Mucosa of descending colon (tissue), 3 donors: Measurements from ENCODE around the gene LRBA. TPM values are rescaled to one million over a fixed set of nuclear protein-coding genes. Genes with fewer than 3 reads are reported as not detected.
A peak's percentile ranks its signal among the peaks of the same experiment; 100 is the strongest.

Experiments used
- ATAC-seq: fragments of 200-7000 bp; cut with Tn5 transposase; one replicate; pipeline ENCODE4 v1.9.1; 2020; ENCODE audit warnings: mild to moderate bottlenecking, moderate library complexity
- DNase-seq, 3 donors: peaks; one replicate each; pipeline ENCODE4 v3.0.0-alpha.2; 2020
- H3K36me3 ChIP-seq: fragments of 200-600 bp; one replicate; pipeline ENCODE4 v1.8.0; 2021; ENCODE audit warnings: low read depth, mild to moderate bottlenecking
- H3K4me1 ChIP-seq: fragments of 200-600 bp; one replicate; pipeline ENCODE4 v1.8.0; 2021; ENCODE audit warnings: low read depth, mild to moderate bottlenecking
- H3K4me3 ChIP-seq: fragments of 200-600 bp; one replicate; pipeline ENCODE4 v1.8.0; 2021; ENCODE audit warnings: mild to moderate bottlenecking
- H3K9me3 ChIP-seq: fragments of 200-600 bp; one replicate; pipeline ENCODE4 v1.8.0; 2021; ENCODE audit warnings: mild to moderate bottlenecking
- intact Hi-C, 2 donors: fragments of 100-400 bp; cut with DNase I in 1 of 2; cut with micrococcal nuclease in 1 of 2; formaldehyde crosslinking; loops; one replicate each; pipeline versions ENCODE4 v1.11.0 to v1.11.1; 2022; cut with DNase I, micrococcal nuclease
- total RNA-seq, 3 donors: library from RNA; stranded (reverse); fragmentation: NEBNext Ultra II Directional in 2 of 3; extraction: Animal tissue kit (Norgen Biotek cat#: 25700) in 2 of 3; gene quantifications; one replicate each; pipeline versions ENCODE4 v1.2.1 to v1.2.4, GENCODE V29; 2021 to 2023
- TF ChIP-seq, protein P1 (sequence below): fragments of 200-600 bp; IDR thresholded peaks from one replicate; pipeline ENCODE4 v1.8.0; 2022; ENCODE audit warnings: antibody characterized with exemption, mild to moderate bottlenecking
- donor health status: DM: no; HTN: no; CAD: no; lungs with moderate emphysema.
- donor health status: DM: no; HTN: no; CAD: no.
- donor health status: DM: no; HTN: yes; CAD: no.

Gene LRBA
- total RNA-seq, 3 donors from 2014 or later: 69.8 to 98.4 (median 76.2) TPM

DNA sequence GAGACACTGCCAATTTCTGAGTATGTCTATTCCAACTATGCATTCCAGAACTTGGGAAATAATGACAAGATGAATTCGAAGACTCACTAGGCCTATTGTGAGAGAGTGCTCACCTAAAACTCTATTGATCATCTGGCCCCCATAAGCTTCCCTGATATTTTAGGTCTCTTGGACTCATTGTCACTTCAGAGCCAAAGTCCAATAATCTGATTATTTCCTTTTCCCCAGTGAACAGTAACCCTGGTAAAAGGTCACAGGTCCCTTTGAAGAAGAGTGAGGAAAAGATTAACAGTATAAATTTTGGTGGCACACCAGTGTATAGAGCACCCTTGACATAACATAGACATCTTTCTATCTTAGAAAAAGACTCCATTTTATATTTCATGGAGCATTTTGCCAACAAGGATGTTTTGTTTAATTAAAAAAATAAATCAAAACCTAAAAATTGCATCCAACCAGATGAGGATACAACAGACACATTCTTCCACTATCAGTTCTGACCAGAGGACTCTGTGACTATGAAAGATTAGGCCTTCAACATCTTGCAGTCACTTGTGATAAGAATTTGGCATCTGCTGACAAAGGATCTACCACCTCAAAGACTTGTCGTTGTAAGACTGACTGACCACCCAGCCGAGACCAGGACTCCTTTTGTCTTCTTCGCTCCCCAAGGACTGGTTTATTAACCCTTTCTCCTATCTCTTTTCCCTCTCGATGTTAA lies 241.2 kb downstream of the LRBA start:
- DNase-seq (no peak), ATAC-seq (no peak)
- Histone ChIP-seq H3K36me3 (no peaks in the 10 kb centered on the region), H3K4me3 (no peak overlapping the region), H3K4me1 (peaks cover 2% of the 10 kb centered on the region), H3K9me3 (no peaks in the 10 kb centered on the region)
- TF ChIP-seq, protein P1, sequence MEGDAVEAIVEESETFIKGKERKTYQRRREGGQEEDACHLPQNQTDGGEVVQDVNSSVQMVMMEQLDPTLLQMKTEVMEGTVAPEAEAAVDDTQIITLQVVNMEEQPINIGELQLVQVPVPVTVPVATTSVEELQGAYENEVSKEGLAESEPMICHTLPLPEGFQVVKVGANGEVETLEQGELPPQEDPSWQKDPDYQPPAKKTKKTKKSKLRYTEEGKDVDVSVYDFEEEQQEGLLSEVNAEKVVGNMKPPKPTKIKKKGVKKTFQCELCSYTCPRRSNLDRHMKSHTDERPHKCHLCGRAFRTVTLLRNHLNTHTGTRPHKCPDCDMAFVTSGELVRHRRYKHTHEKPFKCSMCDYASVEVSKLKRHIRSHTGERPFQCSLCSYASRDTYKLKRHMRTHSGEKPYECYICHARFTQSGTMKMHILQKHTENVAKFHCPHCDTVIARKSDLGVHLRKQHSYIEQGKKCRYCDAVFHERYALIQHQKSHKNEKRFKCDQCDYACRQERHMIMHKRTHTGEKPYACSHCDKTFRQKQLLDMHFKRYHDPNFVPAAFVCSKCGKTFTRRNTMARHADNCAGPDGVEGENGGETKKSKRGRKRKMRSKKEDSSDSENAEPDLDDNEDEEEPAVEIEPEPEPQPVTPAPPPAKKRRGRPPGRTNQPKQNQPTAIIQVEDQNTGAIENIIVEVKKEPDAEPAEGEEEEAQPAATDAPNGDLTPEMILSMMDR: no peak
- intact Hi-C loops: no loop called here

GRCh38 chr4:150773032-150773431 lies 242.1 kb downstream of the LRBA start:
- Histone ChIP-seq H3K9me3 (no peaks in the 10 kb centered on the region), H3K4me1 (peaks cover 2% of the 10 kb centered on the region), H3K4me3 (no peak overlapping the region), H3K36me3 (no peaks in the 10 kb centered on the region)
- intact Hi-C loops: no loop called here
- DNase-seq (no peak), ATAC-seq (no peak)
- TF ChIP-seq, protein P1: no peak

GRCh38 chr4:150771382-150771781 lies 243.7 kb downstream of the LRBA start:
- H3K9me3 ChIP-seq: no peaks in the 10 kb centered on the region
- intact Hi-C loops: no loop called here
- peaks cover 2% of the 10 kb centered on the region for H3K4me1 ChIP-seq
- no peak for ATAC-seq
- TF ChIP-seq, protein P1: no peak
- no peak overlapping the region for H3K4me3 ChIP-seq
- DNase-seq: no peak
- H3K36me3 ChIP-seq: no peaks in the 10 kb centered on the region

DNA sequence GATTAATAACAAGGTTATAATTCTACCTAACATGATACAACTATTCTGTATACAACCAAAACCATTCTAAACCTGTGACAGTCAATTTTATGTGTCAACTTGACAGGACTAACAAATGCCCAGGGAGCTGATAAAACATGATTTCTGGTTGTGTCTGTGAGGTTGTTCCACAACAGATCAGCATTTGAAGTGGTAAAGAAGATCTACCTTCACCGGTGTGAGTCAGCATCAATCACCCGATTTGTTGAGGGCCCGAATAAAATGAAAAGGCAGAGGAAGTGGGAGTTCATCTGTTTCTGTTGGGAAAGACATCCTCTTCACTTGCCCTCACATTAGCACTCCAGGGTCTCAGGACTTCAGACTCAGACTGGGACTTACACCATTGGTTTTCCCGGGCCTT lies 245.2 kb downstream of the LRBA start:
- intact Hi-C loops: no loop called here
- DNase-seq (no peak), ATAC-seq (no peak)
- Histone ChIP-seq H3K9me3 (no peaks in the 10 kb centered on the region), H3K4me3 (no peak overlapping the region), H3K4me1 (peaks cover 2% of the 10 kb centered on the region), H3K36me3 (no peaks in the 10 kb centered on the region)
- TF ChIP-seq, protein P1: no peak

DNA sequence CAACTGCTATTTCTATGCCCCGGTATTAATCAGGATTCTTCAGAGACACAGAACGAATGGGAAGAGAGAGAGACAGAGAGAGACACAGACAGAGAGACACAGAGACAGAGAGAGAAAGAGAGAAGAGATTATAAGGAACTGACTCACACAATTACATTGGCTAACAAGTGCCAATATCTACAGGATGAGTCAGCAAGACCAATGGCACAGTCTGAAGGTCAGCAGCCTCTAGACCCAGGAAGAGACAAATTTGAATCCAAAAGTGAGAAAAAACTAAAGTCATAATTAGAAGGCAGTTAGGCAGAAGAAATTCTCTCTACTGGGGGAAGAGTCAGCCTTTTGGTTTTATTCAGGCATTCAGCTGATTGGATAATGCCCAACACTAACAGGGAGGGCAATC lies 245.8 kb downstream of the LRBA start:
- DNase-seq (peak in 1 of 3 donors; percentile 9), ATAC-seq (peak; percentile 97)
- intact Hi-C loops: no loop called here
- Histone ChIP-seq H3K36me3 (no peaks in the 10 kb centered on the region), H3K4me1 (peaks cover 2% of the 10 kb centered on the region), H3K4me3 (no peak overlapping the region), H3K9me3 (no peaks in the 10 kb centered on the region)
- TF ChIP-seq, protein P1: no peak
